B cell (primary cell): ENCODE results near the gene SORT1. TPM values are rescaled to one million over a fixed set of nuclear protein-coding genes. Genes with fewer than 3 reads are reported as not detected.

Experiments
- ATAC-seq: fragments of 200-7000 bp; cut with Tn5 transposase; one replicate; pipeline ENCODE4 v1.10.0; 2021; ENCODE audit warnings: low read depth, mild to moderate bottlenecking, moderate number of reproducible peaks, moderate library complexity
- CTCF ChIA-PET: fragments of 350-600 bp; sonication (Branson Sonifier 250); formaldehyde crosslinking; loops from one replicate; lab custom pipeline; 2021; ENCODE audit warnings: antibody characterized with exemption, inconsistent platforms; lab: Charles Lee
- POLR2A ChIA-PET: fragments of 350-600 bp; sonication (Branson Sonifier 250); formaldehyde crosslinking; loops from one replicate; lab custom pipeline; 2021; ENCODE audit warnings: antibody characterized with exemption; lab: Charles Lee
- DNase-seq: peaks from one replicate; pipeline ENCODE4 v3.0.0; 2013
- H2AFZ ChIP-seq: 2 replicates; pipeline ENCODE4 v1.6.1; 2012; ENCODE audit warnings: mild to moderate bottlenecking, low read depth, low read length; ENCODE audit not compliant: insufficient read depth, poor library complexity, severe bottlenecking
- H3K27ac ChIP-seq, 2 donors: 1 replicate in 1 of 2; 2 replicates in 1 of 2; pipeline ENCODE4 v1.5.1; 2012 to 2013; ENCODE audit warnings: low read length in 2 of 2, mild to moderate bottlenecking in 2 of 2, moderate library complexity in 1 of 2
- H3K27me3 ChIP-seq, 4 experiments: fragments of 200-600 bp in 1 of 4; sonication (generic) in 1 of 4; replicated peaks in 1 of 4; 1 replicate in 2 of 4; 2 replicates in 2 of 4; pipeline versions ENCODE4 v1.6.1 to v1.7.0; 2013 to 2016; ENCODE audit warnings: low read length in 3 of 4, mild to moderate bottlenecking in 2 of 4, mixed read lengths in 1 of 4, moderate library complexity in 1 of 4; ENCODE audit not compliant: insufficient read depth in 4 of 4, control insufficient read depth in 3 of 4; ENCODE audit errors: control extremely low read depth in 1 of 4
- H3K36me3 ChIP-seq, 2 experiments: replicated peaks in 1 of 2; 1 replicate in 1 of 2; 2 replicates in 1 of 2; pipeline versions ENCODE4 v1.6.1 to v1.7.1; 2013; ENCODE audit warnings: low read length in 1 of 2; ENCODE audit not compliant: insufficient read depth in 2 of 2, control insufficient read depth in 1 of 2; ENCODE audit errors: control extremely low read depth in 1 of 2, extremely low read depth in 1 of 2
- H3K4me1 ChIP-seq, 2 donors: fragments of 200-600 bp in 1 of 2; sonication (generic) in 1 of 2; 1 replicate in 1 of 2; 2 replicates in 1 of 2; pipeline versions ENCODE4 v1.5.1 to v1.6.1; 2013 to 2017; ENCODE audit warnings: low read length in 2 of 2; ENCODE audit not compliant: control insufficient read depth in 2 of 2, insufficient read depth in 2 of 2
- H3K4me2 ChIP-seq: replicated peaks from 2 replicates; pipeline ENCODE3; 2012; ENCODE audit warnings: mild to moderate bottlenecking, low read depth, low read length; ENCODE audit not compliant: poor library complexity, severe bottlenecking
- H3K4me3 ChIP-seq, 5 experiments: fragments of 200-600 bp in 1 of 5; sonication (generic) in 1 of 5; 1 replicate in 3 of 5; 2 replicates in 2 of 5; pipeline versions ENCODE4 v1.5.1 to v1.7.0; 2011 to 2016; ENCODE audit warnings: low read length in 4 of 5, mild to moderate bottlenecking in 4 of 5, low read depth in 2 of 5, control low read depth in 1 of 5, moderate library complexity in 1 of 5; ENCODE audit not compliant: insufficient read depth in 1 of 5; ENCODE audit errors: control extremely low read depth in 1 of 5, extremely low read depth in 1 of 5
- H3K79me2 ChIP-seq: fragments of 200-600 bp; sonication (generic); one replicate; pipeline ENCODE4 v1.6.0; 2016; ENCODE audit warnings: low read length; ENCODE audit not compliant: control insufficient read depth, insufficient read depth
- H3K9ac ChIP-seq: fragments of 200-600 bp; sonication (generic); 2 replicates; pipeline ENCODE4 v1.6.1; 2017; ENCODE audit warnings: mild to moderate bottlenecking, low read length, moderate library complexity
- H3K9me3 ChIP-seq, 3 donors: one replicate each; pipeline versions ENCODE4 v1.6.1 to v1.7.1; 2013; ENCODE audit warnings: low read length in 2 of 3; ENCODE audit not compliant: control insufficient read depth in 2 of 3, insufficient read depth in 1 of 3; ENCODE audit errors: control extremely low read depth in 1 of 3
- H4K20me1 ChIP-seq: 2 replicates; pipeline ENCODE4 v1.6.0; 2012; ENCODE audit warnings: mild to moderate bottlenecking, low read length; ENCODE audit not compliant: insufficient read depth, control insufficient read depth, poor library complexity, severe bottlenecking
- H3K27ac Mint-ChIP-seq: one replicate; pipeline ENCODE4 v1.8.0; 2021; ENCODE audit warnings: mixed read lengths
- H3K27me3 Mint-ChIP-seq: one replicate; pipeline ENCODE4 v1.8.0; 2021; ENCODE audit warnings: mixed read lengths
- H3K4me1 Mint-ChIP-seq: one replicate; pipeline ENCODE4 v1.8.0; 2021; ENCODE audit warnings: mixed read lengths
- H3K4me3 Mint-ChIP-seq: one replicate; pipeline ENCODE4 v1.8.0; 2021; ENCODE audit warnings: mixed read lengths
- H3K9me3 Mint-ChIP-seq: one replicate; pipeline ENCODE4 v1.8.0; 2022; ENCODE audit warnings: mixed read lengths; ENCODE audit not compliant: insufficient read depth
- CTCF ChIP-seq: fragments of 200-600 bp; IDR thresholded peaks from one replicate; pipeline ENCODE4 v1.8.0; 2022; ENCODE audit warnings: antibody characterized with exemption, mild to moderate bottlenecking
- EZH2 ChIP-seq: IDR thresholded peaks from 2 replicates; pipeline ENCODE4 v1.6.1; 2012; ENCODE audit warnings: borderline replicate concordance, low read depth, mild to moderate bottlenecking, moderate library complexity, low read length; ENCODE audit not compliant: insufficient read depth, poor library complexity, severe bottlenecking
- WGBS: methylation state at CpG from one replicate; pipeline ENCODE4 v1.1.5; 2013; ENCODE audit warnings: missing lambda C conversion rate; ENCODE audit not compliant: insufficient coverage; 5-methylcytosine and 5-hydroxymethylcytosine counted together
- intact Hi-C: fragments of 100-400 bp; cut with micrococcal nuclease; formaldehyde crosslinking; loops from one replicate; pipeline ENCODE4 v1.10.0; 2022
- polyA plus RNA-seq: library from polyadenylated mRNA; depleted of rRNA; stranded (reverse); fragments of >200 nt; gene quantifications from 2 replicates; pipeline ENCODE4 v1.2.3, GENCODE V29; 2012
- total RNA-seq, 2 donors: library from RNA; stranded (reverse); fragments of 120-200 nt in 1 of 2; gene quantifications; 1 replicate in 1 of 2; 2 replicates in 1 of 2; pipeline versions ENCODE4 v1.2.3 to v1.2.4, GENCODE V29; 2013 to 2022

The SORT1 gene
- total and polyA plus RNA-seq, 2 donors (not counting 1 experiment from before 2014, with no cell fraction given), result 0.13 to 0.25 TPM

- Mint-ChIP-seq H3K9me3 (no peaks in the 10 kb centered on the region), H3K27ac (no peak overlapping the region), H3K4me1 (peaks cover 10% of the 10 kb centered on the region), H3K27me3 (no peaks in the 10 kb centered on the region), H3K4me3 (no peak overlapping the region)
- Histone ChIP-seq H2AFZ (no peak overlapping the region), H3K79me2 (no peaks in the 10 kb centered on the region), H3K27me3 (no peaks in the 10 kb centered on the region), H4K20me1 (no peaks in the 10 kb centered on the region), H3K9me3 (no peaks in the 10 kb centered on the region), H3K4me3 (no peak overlapping the region), H3K27ac (no peak overlapping the region), H3K9ac (no peak overlapping the region), H3K36me3 (no peaks in the 10 kb centered on the region), H3K4me1 (peaks cover 8 to 10% of the 10 kb centered on the region in 2 donors), H3K4me2 (no peak overlapping the region)
- TF ChIP-seq CTCF (no peak), EZH2 (no peak)
- DNase-seq, result no peak
- no CpG with 5 or more reads among the region's 2 CpGs for WGBS
- ChIA-PET POLR2A (no interaction called here), CTCF (interaction anchor here (0.7 to 1.4 kb wide), 2 partner anchors 8 to 270 kb away, joined by 3 to 4 read pairs; no protein-coding TSS in a partner anchor)
- intact Hi-C loops, result no loop called here
- ATAC-seq, result no peak
Measured at GRCh38 chr1:109312246-109312645, 85.5 kb downstream of the SORT1 start.

DNA sequence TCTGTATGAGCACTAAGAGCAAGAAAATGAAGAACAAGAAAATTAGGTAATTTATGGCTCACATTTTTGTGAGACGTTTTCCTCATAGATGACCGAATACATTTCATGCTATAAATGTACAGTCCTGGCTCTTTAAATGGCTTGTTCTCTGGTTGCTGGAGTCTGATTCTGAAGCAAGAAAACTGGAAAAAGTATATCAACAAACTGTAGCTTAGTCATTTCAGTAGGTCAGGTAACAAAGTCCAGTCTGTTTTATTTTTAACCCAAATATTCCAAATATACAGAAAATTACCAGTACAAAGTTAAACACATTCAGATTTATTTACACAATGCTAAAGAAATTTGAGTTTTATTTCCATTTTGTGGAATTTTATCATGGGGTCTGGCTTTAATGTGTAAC is 88.4 kb downstream of the SORT1 start:
- TF ChIP-seq EZH2, result no peak
- no peak for TF ChIP-seq CTCF
- no peaks in the 10 kb centered on the region for H3K79me2 ChIP-seq
- H3K4me1 Mint-ChIP-seq, result peaks cover 14% of the 10 kb centered on the region
- no peak overlapping the region for H3K27ac Mint-ChIP-seq
- no peak overlapping the region for H3K9ac ChIP-seq
- no peaks in the 10 kb centered on the region for H3K9me3 Mint-ChIP-seq
- no peak overlapping the region for H2AFZ ChIP-seq
- peaks cover 0 to 7% (median 3%) of the 10 kb centered on the region in 4 experiments for H3K27me3 ChIP-seq
- H3K9me3 ChIP-seq, result no peaks in the 10 kb centered on the region
- POLR2A ChIA-PET, result interaction anchor here (0.6 kb wide), 1 partner anchor 233 kb away, joined by 7 read pairs; the partner anchor contains the start of gene TAF13
- CTCF ChIA-PET, result interaction anchor here (0.5 to 1.0 kb wide), 2 partner anchors 30 to 31 kb away, joined by 3 to 6 read pairs; no protein-coding TSS in a partner anchor
- H4K20me1 ChIP-seq, result no peaks in the 10 kb centered on the region
- DNase-seq (no peak), ATAC-seq (no peak)
- intact Hi-C loops, result no loop called here
- no peak overlapping the region for H3K4me3 ChIP-seq
- no peaks in the 10 kb centered on the region for H3K27me3 Mint-ChIP-seq
- no peak overlapping the region for H3K4me3 Mint-ChIP-seq
- H3K4me2 ChIP-seq, result no peak overlapping the region
- H3K27ac ChIP-seq, result no peak overlapping the region
- no CpG with 5 or more reads among the region's 2 CpGs for WGBS
- H3K4me1 ChIP-seq, result peaks cover 19 to 20% of the 10 kb centered on the region in 2 donors
- H3K36me3 ChIP-seq, result no peaks in the 10 kb centered on the region
